GM15510 (cell line): ENCODE results near the gene MYL9.

Experiments
- POLR2A ChIP-seq: IDR thresholded peaks from 3 replicates; pipeline ENCODE4 v1.6.1; 2011; ENCODE audit warnings: borderline replicate concordance; ENCODE audit not compliant: insufficient read length; ENCODE audit errors: extremely low read depth

MYL9 gene

DNA sequence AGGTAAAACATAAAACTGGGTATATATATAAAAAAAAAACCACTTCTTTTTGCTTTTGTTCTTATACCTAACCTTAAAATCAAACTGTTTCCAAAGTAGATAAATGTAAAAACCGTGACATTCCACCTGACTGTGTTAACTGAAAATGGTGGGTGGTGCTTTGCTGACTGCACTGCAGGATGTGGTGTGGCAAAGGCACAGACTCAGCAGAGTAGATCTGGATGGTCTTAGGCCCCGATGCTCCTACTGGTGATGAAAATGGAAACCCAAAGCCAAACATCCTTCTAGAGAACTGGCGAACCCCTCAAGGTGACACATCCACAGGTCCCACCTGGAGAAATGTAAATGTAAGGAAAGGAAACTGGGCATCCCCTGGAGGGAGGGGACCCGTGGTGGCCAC lies 41.0 kb downstream of the MYL9 start:
- TF ChIP-seq POLR2A: no peak

DNA sequence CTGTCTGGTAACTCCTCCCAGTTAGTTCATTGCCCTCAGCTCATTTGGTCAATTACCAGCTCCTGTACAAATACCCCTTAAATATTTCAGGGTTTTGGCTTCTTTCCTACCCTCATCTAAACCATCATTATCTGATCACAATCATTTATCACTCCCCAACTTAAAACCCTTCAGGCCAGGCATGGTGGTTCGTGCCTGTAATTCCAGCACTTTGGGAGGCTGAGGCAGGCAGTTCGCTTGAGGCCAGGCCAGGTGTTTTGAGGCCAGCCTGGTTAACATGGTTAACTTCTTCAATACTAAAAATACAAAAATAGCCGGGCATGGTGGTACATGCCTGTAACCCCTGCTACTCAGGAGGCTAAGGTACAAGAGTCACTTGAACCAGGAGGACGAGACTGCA lies 41.5 kb downstream of the MYL9 start:
- no peak for TF ChIP-seq POLR2A

DNA sequence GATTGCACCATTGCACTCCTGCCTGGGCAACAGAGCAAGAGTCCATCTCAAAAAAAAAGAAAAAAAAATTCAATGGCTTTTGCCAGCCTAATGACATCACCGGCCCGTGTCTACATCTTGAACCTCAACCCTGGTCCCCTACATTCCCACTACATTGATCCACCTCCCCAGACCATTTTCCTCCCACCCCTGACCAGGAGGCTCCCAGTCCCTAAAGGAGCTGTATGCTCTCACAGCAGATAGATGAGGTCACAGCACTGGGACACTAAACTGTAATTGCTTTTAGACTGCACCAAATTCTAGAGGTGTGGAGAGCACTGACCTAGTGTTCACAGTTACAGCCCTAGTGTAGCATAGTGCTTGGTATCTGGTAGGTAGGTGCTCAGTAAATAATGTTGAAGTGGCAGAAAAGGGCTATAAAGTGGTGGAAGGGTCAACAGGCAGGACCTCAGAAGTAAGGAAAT lies 42.7 kb downstream of the MYL9 start:
- TF ChIP-seq POLR2A: no peak

DNA sequence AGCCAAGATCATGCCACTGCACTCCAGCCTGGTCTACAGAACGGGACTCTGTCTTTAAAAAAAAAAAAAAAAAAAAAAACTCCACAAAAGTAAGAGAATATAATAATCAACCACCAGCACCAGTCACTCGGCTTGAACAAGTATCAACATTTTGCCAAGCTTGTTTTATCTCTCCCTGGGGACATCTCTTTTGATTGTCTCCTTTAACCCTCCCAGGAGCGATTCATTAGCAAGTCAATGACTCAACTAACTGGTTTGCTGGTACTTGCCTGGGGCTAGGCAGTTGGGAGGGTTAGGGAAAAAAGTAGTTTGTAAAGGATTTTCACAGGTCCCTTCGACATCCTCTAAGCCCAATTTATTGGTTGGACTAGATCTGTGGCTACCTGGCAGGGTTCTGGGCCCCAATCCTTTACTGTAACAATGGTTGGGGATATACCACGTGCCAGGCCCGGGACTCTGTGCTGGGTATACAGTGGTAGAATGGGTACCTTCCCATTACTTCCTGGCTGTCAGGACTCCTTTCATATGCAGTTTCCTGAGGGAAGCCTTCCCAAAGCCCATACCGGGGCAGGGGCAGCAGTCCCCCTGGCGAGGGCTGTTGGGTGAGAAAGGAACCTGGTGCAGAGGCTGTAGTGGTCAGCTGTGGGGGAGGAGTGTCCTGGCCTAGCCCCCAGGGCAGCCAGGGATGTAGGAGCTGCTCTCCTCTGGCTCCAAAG lies 44.2 kb downstream of the MYL9 start:
- TF ChIP-seq POLR2A: no peak

DNA sequence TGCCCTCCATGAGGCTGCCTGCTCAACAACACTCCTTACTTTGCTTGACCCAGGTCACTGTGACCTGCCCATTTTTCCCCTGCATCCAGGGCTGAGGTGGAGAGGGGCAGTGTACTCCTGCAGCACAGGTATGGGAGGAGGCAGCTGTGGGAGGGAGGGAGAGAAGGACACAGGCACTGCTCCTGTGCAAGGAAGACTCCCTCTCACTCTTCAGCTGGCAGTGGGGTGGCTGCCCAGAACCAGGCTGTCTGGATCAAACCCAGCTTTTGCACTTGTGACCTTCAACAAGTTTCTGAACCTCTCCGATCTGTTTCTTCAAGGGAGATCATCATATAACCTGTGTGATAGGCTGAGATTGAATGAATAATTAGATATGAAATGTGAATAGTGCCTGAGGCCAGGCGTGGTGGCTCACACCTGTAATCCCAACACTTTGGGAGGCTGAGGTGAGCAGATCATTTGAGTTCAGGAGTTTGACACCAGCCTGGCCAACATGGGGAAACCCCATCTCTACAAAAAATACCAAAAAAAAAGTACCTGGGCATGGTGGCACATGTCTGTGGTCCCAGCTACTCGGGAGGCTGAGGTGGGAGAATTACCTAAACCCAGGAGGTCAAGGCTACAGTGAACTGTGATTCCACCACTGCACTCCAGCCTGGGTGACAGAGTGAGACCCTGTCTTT lies 46.2 kb downstream of the MYL9 start:
- no peak for TF ChIP-seq POLR2A

GRCh38 chr20:36591281-36591680 lies 50.0 kb downstream of the MYL9 start:
- no peak for TF ChIP-seq POLR2A

DNA sequence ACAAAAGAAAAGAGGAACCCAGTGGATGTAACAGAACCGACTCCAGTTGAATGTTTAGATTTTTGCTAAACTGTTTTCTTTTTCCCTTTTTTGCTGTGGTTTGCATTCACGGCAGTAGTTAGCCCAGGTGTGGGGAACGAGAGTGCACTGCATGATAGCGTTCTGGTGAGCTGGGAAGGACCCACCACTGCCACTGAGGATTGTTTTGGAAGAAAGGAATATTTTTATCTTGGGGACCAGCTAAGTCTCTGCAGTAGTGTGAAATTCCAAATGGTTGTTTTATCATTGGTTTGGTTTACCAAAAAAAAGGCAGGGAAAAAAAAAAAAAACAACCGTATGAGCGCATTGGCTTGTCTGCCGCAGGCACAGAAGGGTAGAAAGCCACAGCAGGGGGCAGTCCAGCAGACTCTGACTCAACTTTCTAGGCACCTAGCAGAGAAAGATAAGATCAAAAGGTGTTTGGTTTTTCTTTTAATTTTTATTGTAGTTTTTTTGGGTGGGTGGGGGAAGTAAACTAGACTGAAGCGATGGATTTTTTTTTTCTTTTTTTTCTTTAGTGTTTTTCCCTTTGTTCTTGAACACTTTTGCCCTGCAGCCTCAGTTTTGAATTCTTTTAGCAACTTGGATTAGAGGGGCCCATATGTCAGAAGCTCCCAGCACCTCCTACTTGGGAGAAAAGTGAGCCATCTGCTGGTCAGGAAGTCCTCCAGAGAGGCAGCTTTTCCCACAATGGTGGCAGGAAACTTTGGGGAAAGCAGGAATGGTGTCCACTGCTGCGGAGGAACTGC lies 50.7 kb downstream of the MYL9 start:
- no peak for TF ChIP-seq POLR2A

GRCh38 chr20:36593347-36593929 lies 52.1 kb downstream of the MYL9 start:
- no peak for TF ChIP-seq POLR2A

- no peak for TF ChIP-seq POLR2A
These were observed 58.6 kb downstream of the MYL9 start for GRCh38 chr20:36599912-36600345.
